DND-41 (cell line): ENCODE data around the gene RPIA.

Experiments
- ATAC-seq: fragments of 200-7000 bp; cut with Tn5 transposase; 3 replicates; pipeline ENCODE4 v1.9.1; 2021; ENCODE audit warnings: low read depth; ENCODE audit not compliant: insufficient read depth
- DNase-seq: peaks from one replicate; pipeline ENCODE4 v3.0.0-alpha.2; 2020
- H2AFZ ChIP-seq: 2 replicates; pipeline ENCODE4 v1.6.0; 2012; ENCODE audit warnings: low read depth, low read length
- H3K27ac ChIP-seq: 2 replicates; pipeline ENCODE4 v1.5.1; 2012; ENCODE audit warnings: low read length, inconsistent platforms
- H3K27me3 ChIP-seq: fragments of 200-600 bp; sonication (generic); 2 replicates; pipeline ENCODE4 v1.6.0; 2012; ENCODE audit warnings: low read length, mild to moderate bottlenecking, inconsistent platforms; ENCODE audit not compliant: insufficient read depth, poor library complexity
- H3K36me3 ChIP-seq: 2 replicates; pipeline ENCODE4 v1.5.1; 2012; ENCODE audit warnings: low read length, inconsistent platforms; ENCODE audit not compliant: insufficient read depth
- H3K4me1 ChIP-seq: 2 replicates; pipeline ENCODE4 v1.5.1; 2012; ENCODE audit warnings: mild to moderate bottlenecking, low read length; ENCODE audit not compliant: insufficient read depth
- H3K4me2 ChIP-seq: 2 replicates; pipeline ENCODE4 v1.6.0; 2012; ENCODE audit warnings: mild to moderate bottlenecking, moderate library complexity, low read length, inconsistent platforms; ENCODE audit not compliant: insufficient read depth
- H3K4me3 ChIP-seq, 2 experiments: fragments of 200-600 bp in 1 of 2; shearing (Covaris generic) in 1 of 2; 2 replicates each; pipeline ENCODE4 v1.5.1; 2012 to 2016; ENCODE audit warnings: inconsistent platforms in 2 of 2, low read length in 2 of 2, mild to moderate bottlenecking in 2 of 2, low read depth in 1 of 2, moderate library complexity in 1 of 2
- H3K79me2 ChIP-seq: 2 replicates; pipeline ENCODE4 v1.6.0; 2012; ENCODE audit warnings: low read length, inconsistent platforms; ENCODE audit not compliant: insufficient read depth
- H3K9ac ChIP-seq: 2 replicates; pipeline ENCODE4 v1.6.0; 2012; ENCODE audit warnings: low read depth, mild to moderate bottlenecking, inconsistent platforms, low read length, moderate library complexity
- H3K9me3 ChIP-seq: 2 replicates; pipeline ENCODE4 v1.5.1; 2012; ENCODE audit warnings: low read length, moderate library complexity, mild to moderate bottlenecking, inconsistent platforms; ENCODE audit not compliant: insufficient read depth, severe bottlenecking
- H4K20me1 ChIP-seq: 2 replicates; pipeline ENCODE4 v1.6.0; 2012; ENCODE audit warnings: low read length; ENCODE audit not compliant: insufficient read depth
- CTCF ChIP-seq: IDR thresholded peaks from 2 replicates; pipeline ENCODE4 v1.5.1; 2012; ENCODE audit warnings: borderline replicate concordance, low read length, moderate library complexity, mild to moderate bottlenecking; ENCODE audit not compliant: poor library complexity, severe bottlenecking; ENCODE audit errors: extremely low read depth
- EZH2 ChIP-seq: IDR thresholded peaks from 3 replicates; pipeline ENCODE4 v1.6.1; 2012; ENCODE audit warnings: borderline replicate concordance, low read depth, mild to moderate bottlenecking, moderate library complexity, low read length, inconsistent platforms; ENCODE audit not compliant: severe bottlenecking

Gene RPIA

DNA sequence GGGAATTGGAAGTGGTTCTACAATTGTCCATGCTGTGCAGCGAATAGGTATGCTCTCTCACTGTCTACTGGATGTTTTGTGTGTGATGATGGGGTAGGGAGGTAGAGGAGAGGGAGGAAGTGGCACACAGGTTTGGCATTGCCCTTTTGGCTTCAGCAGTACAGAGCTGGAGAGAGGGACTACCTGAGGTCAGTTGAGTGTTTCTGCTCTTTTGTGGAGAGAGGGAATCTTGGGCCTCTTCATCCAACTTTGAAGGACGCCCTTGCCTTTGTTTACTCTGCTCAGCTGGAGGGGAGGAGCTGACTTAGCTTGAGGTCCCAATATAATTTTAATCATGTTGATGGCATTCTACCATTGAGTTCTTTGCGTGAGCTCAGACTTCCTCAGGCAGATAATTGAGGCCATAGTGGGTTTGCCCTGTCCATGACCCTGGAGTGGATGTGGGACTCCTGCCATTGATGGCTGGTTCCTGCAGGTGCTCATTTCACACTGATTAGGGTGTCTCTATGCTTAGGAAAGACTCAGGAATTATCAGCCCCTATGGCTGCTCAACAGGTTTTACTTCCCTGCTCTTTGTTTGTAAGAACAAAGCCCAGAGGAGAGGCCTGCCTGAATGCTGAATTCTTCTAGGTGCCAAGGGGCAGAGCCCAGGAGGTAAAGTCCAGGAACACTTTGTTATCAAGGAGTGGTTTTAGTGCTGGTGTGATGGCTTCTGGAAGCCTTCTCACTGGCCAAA, 7.2 kb downstream of the RPIA start:
- TF ChIP-seq CTCF (no peak), EZH2 (no peak)
- Histone ChIP-seq H3K4me2 (no peak overlapping the region), H3K79me2 (peaks cover 62% of the 10 kb centered on the region), H2AFZ (no peak overlapping the region), H4K20me1 (peaks cover 25% of the 10 kb centered on the region; the same call in 1 of the 2 replicates), H3K9me3 (peaks cover 3% of the 10 kb centered on the region), H3K4me3 (no peak overlapping the region), H3K27me3 (no peaks in the 10 kb centered on the region), H3K36me3 (peaks cover 51% of the 10 kb centered on the region), H3K9ac (no peak overlapping the region), H3K4me1 (peaks cover 6% of the 10 kb centered on the region), H3K27ac (no peak overlapping the region)
- DNase-seq (no peak), ATAC-seq (no peak)

DNA sequence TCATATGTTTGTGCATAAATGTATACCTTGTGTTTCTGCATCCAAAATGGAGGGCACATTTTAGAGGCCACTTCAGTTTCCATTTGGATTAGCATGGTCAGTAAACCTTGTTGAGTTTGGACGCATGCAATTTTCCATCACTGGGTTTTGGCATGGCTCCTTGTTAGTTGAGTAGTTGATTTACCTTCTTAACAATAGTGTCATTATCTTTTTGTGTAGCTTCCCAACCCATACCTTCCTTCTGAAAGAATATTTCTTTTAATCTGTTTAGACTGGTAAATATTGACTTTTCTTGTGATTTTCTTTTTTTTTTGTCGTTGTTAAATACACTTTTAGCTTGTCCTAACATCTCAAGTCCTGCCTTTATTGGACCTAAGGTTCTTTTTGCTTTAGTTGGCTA, 15.5 kb downstream of the RPIA start:
- H3K4me1 ChIP-seq = no peaks in the 10 kb centered on the region
- H3K4me2 ChIP-seq = no peak overlapping the region
- no peaks in the 10 kb centered on the region for H4K20me1 ChIP-seq
- H3K9me3 ChIP-seq = peaks cover 3% of the 10 kb centered on the region
- no peaks in the 10 kb centered on the region for H3K27me3 ChIP-seq
- no peak for TF ChIP-seq CTCF
- TF ChIP-seq EZH2 = no peak
- DNase-seq = no peak
- no peak overlapping the region for H3K9ac ChIP-seq
- no peak for ATAC-seq
- H3K27ac ChIP-seq = no peak overlapping the region
- peaks cover 25% of the 10 kb centered on the region for H3K36me3 ChIP-seq
- 0 out of 2 replicates have a peak, but pooled peaks cover 3% of the 10 kb centered on the region for H3K79me2 ChIP-seq
- H3K4me3 ChIP-seq = no peak overlapping the region
- H2AFZ ChIP-seq = no peak overlapping the region

- Histone ChIP-seq H2AFZ (no peak overlapping the region), H3K27ac (no peak overlapping the region), H3K9ac (no peak overlapping the region), H3K79me2 (peaks cover 8% of the 10 kb centered on the region; the same call in 1 of the 2 replicates), H3K4me2 (no peak overlapping the region), H3K9me3 (no peaks in the 10 kb centered on the region), H3K36me3 (peaks cover 4% of the 10 kb centered on the region; the same call in 1 of the 2 replicates), H3K27me3 (no peaks in the 10 kb centered on the region), H3K4me1 (no peaks in the 10 kb centered on the region), H4K20me1 (no peaks in the 10 kb centered on the region), H3K4me3 (no peak overlapping the region)
- ATAC-seq (no peak), DNase-seq (no peak)
- TF ChIP-seq CTCF = no peak
- TF ChIP-seq EZH2 = no peak
Measured at GRCh38 chr2:88709181-88709631, 17.7 kb downstream of the RPIA start.
